ENCODE measurements around the gene G0S2.

- TF ChIP-seq CEBPB (tag; IDR thresholded peaks at IDR 0.05) (no peak), SMARCA4 (IDR thresholded peaks at IDR 0.05) (peak; percentile 89), KAT2B (IDR thresholded peaks at IDR 0.05; ENCODE audit: low read depth, low read length) (no peak), LCOR (CRISPR knock-in tag; IDR thresholded peaks at IDR 0.05) (no peak; the same call in 1 of the 2 replicates), SRSF9 (IDR thresholded peaks at IDR 0.05; ENCODE audit: borderline replicate concordance, low read depth, low read length) (no peak)
Observed at GRCh38 chr1:209648931-209649776, 26.1 kb upstream of the G0S2 start.

All from K562 (cell line).